HEK293 (cell line): Measurements from ENCODE around the gene MORF4L1.

Experiments
- CTCF ChIP-seq: fragments of 450-650 bp; formaldehyde crosslinking; IDR thresholded peaks from 2 replicates; pipeline ENCODE4 v1.5.1; 2016; ENCODE audit warnings: missing biosample characterization, missing genetic modification characterization
- PRDM10 ChIP-seq: fragments of 450-650 bp; formaldehyde crosslinking; IDR thresholded peaks from 2 replicates; pipeline ENCODE4 v1.5.1; 2016; ENCODE audit warnings: missing biosample characterization, missing genetic modification characterization
- REST ChIP-seq: fragments of 450-650 bp; formaldehyde crosslinking; IDR thresholded peaks from 2 replicates; pipeline ENCODE4 v1.5.1; 2016; ENCODE audit warnings: missing biosample characterization, missing genetic modification characterization
- ZBTB17 ChIP-seq: fragments of 450-650 bp; formaldehyde crosslinking; IDR thresholded peaks from 2 replicates; pipeline ENCODE4 v1.5.1; 2016; ENCODE audit warnings: missing biosample characterization, missing genetic modification characterization
- ZBTB8A ChIP-seq: fragments of 450-650 bp; formaldehyde crosslinking; IDR thresholded peaks from 2 replicates; pipeline ENCODE4 v1.5.1; 2016; ENCODE audit warnings: missing biosample characterization, missing genetic modification characterization
- ZFP3 ChIP-seq: fragments of 450-650 bp; formaldehyde crosslinking; IDR thresholded peaks from 2 replicates; pipeline ENCODE4 v1.5.1; 2016; ENCODE audit warnings: low read depth, missing biosample characterization, missing genetic modification characterization
- ZNF138 ChIP-seq: fragments of 450-650 bp; formaldehyde crosslinking; IDR thresholded peaks from 2 replicates; pipeline ENCODE4 v1.5.1; 2016; ENCODE audit warnings: missing biosample characterization, missing genetic modification characterization, borderline replicate concordance
- ZNF175 ChIP-seq: fragments of 450-650 bp; formaldehyde crosslinking; IDR thresholded peaks from 2 replicates; pipeline ENCODE4 v1.5.1; 2016; ENCODE audit warnings: missing biosample characterization, missing genetic modification characterization
- ZNF274 ChIP-seq, 2 experiments: fragments of 200-500 bp in 1 of 2; fragments of 450-650 bp in 1 of 2; sonication (Bioruptor generic) in 1 of 2; formaldehyde crosslinking in 1 of 2; IDR thresholded peaks; 2 replicates each; pipeline versions ENCODE4 v1.5.1 to v1.6.1; 2014 to 2016; ENCODE audit warnings: borderline replicate concordance in 1 of 2, inconsistent platforms in 1 of 2, low read length in 1 of 2, missing biosample characterization in 1 of 2, missing genetic modification characterization in 1 of 2
- ZNF391 ChIP-seq: fragments of 450-650 bp; formaldehyde crosslinking; IDR thresholded peaks from 2 replicates; pipeline ENCODE4 v1.5.1; 2016; ENCODE audit warnings: low read depth, missing biosample characterization, missing genetic modification characterization, borderline replicate concordance
- ZNF510 ChIP-seq: fragments of 450-650 bp; formaldehyde crosslinking; IDR thresholded peaks from 2 replicates; pipeline ENCODE4 v1.5.1; 2018; ENCODE audit warnings: mild to moderate bottlenecking, missing genetic modification characterization, missing biosample characterization; ENCODE audit not compliant: insufficient replicate concordance
- ZNF596 ChIP-seq: fragments of 450-650 bp; IDR thresholded peaks from 2 replicates; pipeline ENCODE4 v1.5.0; 2018; ENCODE audit warnings: missing biosample characterization, mild to moderate bottlenecking, missing genetic modification characterization, moderate library complexity
- ZNF701 ChIP-seq: fragments of 450-650 bp; formaldehyde crosslinking; IDR thresholded peaks from 2 replicates; pipeline ENCODE4 v1.5.1; 2016; ENCODE audit warnings: missing biosample characterization, missing genetic modification characterization
- ZNF747 ChIP-seq: fragments of 450-650 bp; formaldehyde crosslinking; IDR thresholded peaks from 2 replicates; pipeline ENCODE4 v1.5.1; 2016; ENCODE audit warnings: missing biosample characterization, missing genetic modification characterization

GRCh38 chr15:78922527-78922926 lies 49.8 kb downstream of the MORF4L1 start:
- TF ChIP-seq ZNF138 (no peak), ZNF175 (tag by site-specific recombination) (no peak), CTCF (tag by site-specific recombination) (no peak), ZNF274 (IDR thresholded peaks at IDR 0.05; ENCODE audit: low read length) (no peak), ZNF274 (tag by site-specific recombination; IDR thresholded peaks at IDR 0.05; ENCODE audit: borderline replicate concordance) (no peak), ZNF510 (tag by site-specific recombination) (no peak), PRDM10 (no peak), ZNF596 (tag by site-specific recombination) (no peak), ZNF701 (tag by site-specific recombination) (no peak), ZNF391 (no peak), REST (no peak), ZFP3 (tag by site-specific recombination) (no peak), ZNF747 (tag by site-specific recombination) (no peak), ZBTB8A (no peak), ZBTB17 (tag by site-specific recombination) (no peak)
